Measurements from ENCODE around the gene GFRAL.

GRCh38 chr6:55320696-55321086, 6.6 kb upstream of the GFRAL start:
- TF ChIP-seq POLR2A (IDR thresholded peaks at IDR 0.05) (no peak), CTCF (IDR thresholded peaks at IDR 0.05) (no peak)

Data from body of pancreas (tissue), 4 donors.